Neural progenitor cell (in vitro differentiated cells): ENCODE data around the gene FDXACB1. TPM values are rescaled to one million over a fixed set of nuclear protein-coding genes. Genes with fewer than 3 reads are reported as not detected.

ENCODE experiments used
- DNase-seq: peaks from one replicate; pipeline ENCODE4 v3.0.0-alpha.2; 2016; ENCODE audit warnings: low spot score
- H2AFZ ChIP-seq: fragments of 200-600 bp; sonication (generic); replicated peaks from 2 replicates; pipeline ENCODE4 v1.6.1; 2016; ENCODE audit warnings: antibody characterized with exemption
- H3F3A ChIP-seq: fragments of 200-600 bp; sonication (generic); 2 replicates; pipeline ENCODE4 v1.6.1; 2016; ENCODE audit warnings: antibody characterized with exemption, low read depth
- H3K27ac ChIP-seq: fragments of 200-600 bp; sonication (generic); 2 replicates; pipeline ENCODE4 v1.5.1; 2016; ENCODE audit warnings: mild to moderate bottlenecking
- H3K27me3 ChIP-seq: fragments of 200-600 bp; sonication (generic); 2 replicates; pipeline ENCODE4 v1.6.1; 2016; ENCODE audit warnings: mild to moderate bottlenecking, moderate library complexity
- H3K36me3 ChIP-seq: fragments of 200-600 bp; sonication (generic); 2 replicates; pipeline ENCODE4 v1.5.1; 2016
- H3K4me1 ChIP-seq: fragments of 200-600 bp; sonication (generic); 2 replicates; pipeline ENCODE4 v1.6.1; 2016; ENCODE audit warnings: mixed run types
- H3K4me2 ChIP-seq: fragments of 200-600 bp; sonication (generic); 2 replicates; pipeline ENCODE4 v1.6.1; 2016
- H3K4me3 ChIP-seq: fragments of 200-600 bp; sonication (generic); 2 replicates; pipeline ENCODE4 v1.5.1; 2016
- H3K79me2 ChIP-seq: fragments of 200-600 bp; sonication (generic); 2 replicates; pipeline ENCODE4 v1.6.1; 2016; ENCODE audit warnings: low read depth
- H3K9ac ChIP-seq: fragments of 200-600 bp; sonication (generic); 2 replicates; pipeline ENCODE4 v1.6.1; 2016
- H3K9me3 ChIP-seq: fragments of 200-600 bp; sonication (generic); 2 replicates; pipeline ENCODE4 v1.5.1; 2016; ENCODE audit warnings: low read depth
- H4K20me1 ChIP-seq: fragments of 200-600 bp; sonication (generic); 2 replicates; pipeline ENCODE4 v1.6.1; 2016; ENCODE audit warnings: low read depth
- H3K27ac Mint-ChIP-seq: 3 replicates; pipeline ENCODE4 v1.8.0; 2021; ENCODE audit warnings: mixed read lengths
- H3K27me3 Mint-ChIP-seq: 2 replicates; pipeline ENCODE4 v1.8.0; 2022; ENCODE audit warnings: low read depth, mild to moderate bottlenecking, inconsistent platforms, moderate library complexity, mixed read lengths; ENCODE audit not compliant: insufficient read depth
- H3K36me3 Mint-ChIP-seq: 3 replicates; pipeline ENCODE4 v1.8.0; 2021; ENCODE audit warnings: mixed read lengths
- H3K4me1 Mint-ChIP-seq: 3 replicates; pipeline ENCODE4 v1.8.0; 2021; ENCODE audit warnings: mixed read lengths
- H3K4me3 Mint-ChIP-seq: 3 replicates; pipeline ENCODE4 v1.8.0; 2021; ENCODE audit warnings: mild to moderate bottlenecking, moderate library complexity, mixed read lengths
- H3K9me3 Mint-ChIP-seq: 3 replicates; pipeline ENCODE4 v1.8.0; 2020; ENCODE audit warnings: mixed read lengths
- EZH2 ChIP-seq: fragments of 200-600 bp; sonication (generic); IDR thresholded peaks from 2 replicates; pipeline ENCODE4 v1.6.1; 2017; ENCODE audit warnings: antibody characterized with exemption, mild to moderate bottlenecking, moderate library complexity
- EZH2phosphoT487 ChIP-seq: fragments of 200-600 bp; sonication (generic); IDR thresholded peaks from 2 replicates; pipeline ENCODE4 v1.6.1; 2017; ENCODE audit warnings: antibody characterized with exemption
- total RNA-seq: library from RNA; depleted of rRNA; stranded (reverse); fragments of >200 nt; gene quantifications from 2 replicates; pipeline ENCODE4 v1.2.3, GENCODE V29; 2015; ENCODE audit warnings: low replicate concordance
- TF ChIP-seq, protein P1 (sequence below): fragments of 200-600 bp; sonication (generic); IDR thresholded peaks from 2 replicates; pipeline ENCODE4 v1.5.1; 2017; ENCODE audit warnings: antibody characterized with exemption, mild to moderate bottlenecking

FDXACB1 gene
- total RNA-seq, 1 donor from 2014 or later, result 6.0 TPM

- H3K27ac Mint-ChIP-seq, result no peak overlapping the region
- H3K9ac ChIP-seq, result no peak overlapping the region
- H3K4me3 ChIP-seq, result no peak overlapping the region
- peaks cover 14% of the 10 kb centered on the region for H3K36me3 Mint-ChIP-seq
- peaks cover 18% of the 10 kb centered on the region for H3F3A ChIP-seq
- H3K4me1 ChIP-seq, result peaks cover 19% of the 10 kb centered on the region
- no peak overlapping the region for H3K4me2 ChIP-seq
- no peak overlapping the region for H3K27ac ChIP-seq
- no peaks in the 10 kb centered on the region for H3K9me3 ChIP-seq
- H3K9me3 Mint-ChIP-seq, result no peaks in the 10 kb centered on the region
- H4K20me1 ChIP-seq, result peaks cover 14% of the 10 kb centered on the region
- H3K27me3 Mint-ChIP-seq, result no peaks in the 10 kb centered on the region
- peaks cover 20% of the 10 kb centered on the region for H3K4me1 Mint-ChIP-seq
- TF ChIP-seq, protein P1, sequence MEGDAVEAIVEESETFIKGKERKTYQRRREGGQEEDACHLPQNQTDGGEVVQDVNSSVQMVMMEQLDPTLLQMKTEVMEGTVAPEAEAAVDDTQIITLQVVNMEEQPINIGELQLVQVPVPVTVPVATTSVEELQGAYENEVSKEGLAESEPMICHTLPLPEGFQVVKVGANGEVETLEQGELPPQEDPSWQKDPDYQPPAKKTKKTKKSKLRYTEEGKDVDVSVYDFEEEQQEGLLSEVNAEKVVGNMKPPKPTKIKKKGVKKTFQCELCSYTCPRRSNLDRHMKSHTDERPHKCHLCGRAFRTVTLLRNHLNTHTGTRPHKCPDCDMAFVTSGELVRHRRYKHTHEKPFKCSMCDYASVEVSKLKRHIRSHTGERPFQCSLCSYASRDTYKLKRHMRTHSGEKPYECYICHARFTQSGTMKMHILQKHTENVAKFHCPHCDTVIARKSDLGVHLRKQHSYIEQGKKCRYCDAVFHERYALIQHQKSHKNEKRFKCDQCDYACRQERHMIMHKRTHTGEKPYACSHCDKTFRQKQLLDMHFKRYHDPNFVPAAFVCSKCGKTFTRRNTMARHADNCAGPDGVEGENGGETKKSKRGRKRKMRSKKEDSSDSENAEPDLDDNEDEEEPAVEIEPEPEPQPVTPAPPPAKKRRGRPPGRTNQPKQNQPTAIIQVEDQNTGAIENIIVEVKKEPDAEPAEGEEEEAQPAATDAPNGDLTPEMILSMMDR, result no peak
- TF ChIP-seq EZH2 (no peak), EZH2phosphoT487 (no peak)
- no peak overlapping the region for H2AFZ ChIP-seq
- no peak overlapping the region for H3K4me3 Mint-ChIP-seq
- H3K27me3 ChIP-seq, result no peaks in the 10 kb centered on the region
- H3K79me2 ChIP-seq, result no peaks in the 10 kb centered on the region
- DNase-seq, result no peak
- peaks cover 4% of the 10 kb centered on the region for H3K36me3 ChIP-seq
These were observed 40.9 kb downstream of the FDXACB1 start for GRCh38 chr11:111838054-111838453.

DNA sequence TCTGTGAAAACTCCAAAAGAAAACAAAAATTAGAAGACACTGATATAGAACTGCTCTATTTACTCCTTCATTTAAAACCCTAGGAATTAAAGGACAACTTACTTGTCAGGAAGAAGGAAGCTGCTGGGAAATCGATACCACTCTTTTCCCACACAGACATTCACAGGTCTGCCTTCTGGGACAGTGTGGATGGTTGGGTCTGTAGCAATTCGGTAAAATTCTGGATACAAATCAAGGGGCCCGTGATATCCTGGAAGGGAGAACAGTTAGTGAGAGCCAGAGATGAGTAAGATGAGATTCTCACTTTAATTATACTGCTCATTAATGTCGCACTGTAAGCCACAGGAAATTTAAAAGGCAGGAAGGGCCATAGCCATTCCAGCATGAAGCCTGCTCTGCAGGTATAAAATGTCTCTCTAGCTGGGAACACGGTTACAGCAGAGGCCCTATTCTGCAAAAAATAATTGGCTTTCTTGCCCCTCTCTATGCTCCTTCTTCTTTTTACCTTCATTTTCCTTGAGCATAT is 41.5 kb downstream of the FDXACB1 start:
- peaks cover 14% of the 10 kb centered on the region for H3K36me3 Mint-ChIP-seq

GRCh38 chr11:111836721-111837120 is 42.2 kb downstream of the FDXACB1 start:
- H3K79me2 ChIP-seq, result no peaks in the 10 kb centered on the region
- no peaks in the 10 kb centered on the region for H3K27me3 ChIP-seq
- Mint-ChIP-seq H3K4me3 (no peak overlapping the region), H3K36me3 (peaks cover 14% of the 10 kb centered on the region), H3K27ac (no peak overlapping the region), H3K9me3 (no peaks in the 10 kb centered on the region), H3K27me3 (no peaks in the 10 kb centered on the region), H3K4me1 (peaks cover 20% of the 10 kb centered on the region)
- no peak overlapping the region for H3K27ac ChIP-seq
- H4K20me1 ChIP-seq, result peaks cover 14% of the 10 kb centered on the region
- H3K4me1 ChIP-seq, result peaks cover 19% of the 10 kb centered on the region
- no peak overlapping the region for H3K4me2 ChIP-seq
- H3K4me3 ChIP-seq, result no peak overlapping the region
- DNase-seq, result no peak
- H3K9ac ChIP-seq, result no peak overlapping the region
- peaks cover 4% of the 10 kb centered on the region for H3K36me3 ChIP-seq
- TF ChIP-seq, protein P1, result no peak
- no peak for TF ChIP-seq EZH2
- TF ChIP-seq EZH2phosphoT487, result no peak
- no peaks in the 10 kb centered on the region for H3K9me3 ChIP-seq
- H3F3A ChIP-seq, result peaks cover 18% of the 10 kb centered on the region
- no peak overlapping the region for H2AFZ ChIP-seq

More for the DNA sequence above, 41.5 kb downstream of the FDXACB1 start:
- Histone ChIP-seq H2AFZ (no peak overlapping the region), H3K4me1 (peaks cover 19% of the 10 kb centered on the region), H3K27me3 (no peaks in the 10 kb centered on the region), H3K9me3 (no peaks in the 10 kb centered on the region), H3F3A (peaks cover 18% of the 10 kb centered on the region), H3K9ac (no peak overlapping the region), H3K4me2 (no peak overlapping the region), H4K20me1 (peaks cover 14% of the 10 kb centered on the region), H3K4me3 (no peak overlapping the region), H3K79me2 (no peaks in the 10 kb centered on the region), H3K27ac (no peak overlapping the region), H3K36me3 (peaks cover 4% of the 10 kb centered on the region)
- Mint-ChIP-seq H3K9me3 (no peaks in the 10 kb centered on the region), H3K27ac (no peak overlapping the region), H3K27me3 (no peaks in the 10 kb centered on the region), H3K4me1 (peaks cover 20% of the 10 kb centered on the region), H3K4me3 (no peak overlapping the region)
- TF ChIP-seq, protein P1, result no peak
- TF ChIP-seq EZH2 (no peak), EZH2phosphoT487 (no peak)
- DNase-seq, result no peak
